MM.1S (cell line): ENCODE results near the gene DKK1.

Experiments
- DNase-seq: peaks from one replicate; pipeline ENCODE4 v3.0.0-alpha.2; 2015
- H2AFZ ChIP-seq: fragments of 300-600 bp; sonication (generic); 2 replicates; pipeline ENCODE4 v1.6.0; 2016; ENCODE audit warnings: antibody characterized with exemption, low read length
- H3F3A ChIP-seq: fragments of 300-600 bp; sonication (generic); 2 replicates; pipeline ENCODE4 v1.6.1; 2016; ENCODE audit warnings: mild to moderate bottlenecking, antibody characterized with exemption, low read length, moderate library complexity, mixed read lengths; ENCODE audit not compliant: insufficient read depth
- H3K27ac ChIP-seq: fragments of 300-600 bp; sonication (generic); 2 replicates; pipeline ENCODE4 v1.5.1; 2016; ENCODE audit warnings: mild to moderate bottlenecking, low read length
- H3K27me3 ChIP-seq: fragments of 300-600 bp; sonication (generic); replicated peaks from 2 replicates; pipeline ENCODE4 v1.6.0; 2016; ENCODE audit warnings: low read length; ENCODE audit not compliant: insufficient read depth
- H3K36me3 ChIP-seq: fragments of 300-600 bp; sonication (generic); replicated peaks from 2 replicates; pipeline ENCODE4 v1.6.1; 2016; ENCODE audit warnings: mild to moderate bottlenecking, low read length, mixed read lengths; ENCODE audit not compliant: insufficient read depth
- H3K4me1 ChIP-seq: fragments of 300-600 bp; sonication (generic); 2 replicates; pipeline ENCODE4 v1.6.1; 2016; ENCODE audit warnings: low read length, mixed read lengths
- H3K4me2 ChIP-seq: fragments of 300-600 bp; sonication (generic); 2 replicates; pipeline ENCODE4 v1.6.0; 2016; ENCODE audit warnings: low read depth, low read length
- H3K4me3 ChIP-seq: fragments of 300-600 bp; sonication (generic); 2 replicates; pipeline ENCODE4 v1.5.1; 2016; ENCODE audit warnings: low read length, mixed read lengths
- H3K79me2 ChIP-seq: fragments of 300-600 bp; sonication (generic); 2 replicates; pipeline ENCODE4 v1.6.1; 2016; ENCODE audit warnings: mixed run types, low read length, mixed read lengths
- H3K9ac ChIP-seq: fragments of 300-600 bp; sonication (generic); 2 replicates; pipeline ENCODE4 v1.6.1; 2016; ENCODE audit warnings: low read length, mixed read lengths
- H3K9me2 ChIP-seq: fragments of 300-600 bp; sonication (generic); replicated peaks from 2 replicates; pipeline ENCODE4 v1.6.1; 2016; ENCODE audit warnings: mild to moderate bottlenecking, low read length, mixed read lengths; ENCODE audit not compliant: insufficient read depth
- H3K9me3 ChIP-seq: fragments of 300-600 bp; sonication (generic); replicated peaks from 2 replicates; pipeline ENCODE4 v1.6.1; 2016; ENCODE audit warnings: mild to moderate bottlenecking, low read length, mixed read lengths; ENCODE audit not compliant: insufficient read depth
- H4K20me1 ChIP-seq: fragments of 300-600 bp; sonication (generic); 2 replicates; pipeline ENCODE4 v1.6.1; 2016; ENCODE audit warnings: mild to moderate bottlenecking, low read length, moderate library complexity, mixed read lengths; ENCODE audit not compliant: insufficient read depth
- EZH2 ChIP-seq: fragments of 300-600 bp; sonication (generic); optimal IDR thresholded peaks from 2 replicates; pipeline ENCODE3; 2017; ENCODE audit warnings: low read depth, mild to moderate bottlenecking, antibody characterized with exemption, low read length, mixed read lengths
- EZH2phosphoT487 ChIP-seq: fragments of 300-600 bp; sonication (generic); IDR thresholded peaks from 2 replicates; pipeline ENCODE4 v1.6.1; 2018; ENCODE audit warnings: antibody characterized with exemption, low read length
- TF ChIP-seq, protein P1 (sequence below): fragments of 300-600 bp; sonication (generic); IDR thresholded peaks from 2 replicates; pipeline ENCODE4 v1.5.1; 2016; ENCODE audit warnings: antibody characterized with exemption, low read length, mixed read lengths

The DKK1 gene

GRCh38 chr10:52326382-52326781, 12.3 kb downstream of the DKK1 start:
- Histone ChIP-seq H3K27ac (no peak overlapping the region), H3K36me3 (no peaks in the 10 kb centered on the region), H3K9me2 (no peaks in the 10 kb centered on the region), H2AFZ (no peak overlapping the region), H3F3A (no peaks in the 10 kb centered on the region), H3K9ac (no peak overlapping the region), H3K79me2 (no peaks in the 10 kb centered on the region), H3K9me3 (no peaks in the 10 kb centered on the region), H3K27me3 (no peaks in the 10 kb centered on the region), H3K4me2 (no peak overlapping the region), H3K4me1 (no peaks in the 10 kb centered on the region), H4K20me1 (no peaks in the 10 kb centered on the region), H3K4me3 (no peak overlapping the region)
- TF ChIP-seq EZH2 = no peak
- TF ChIP-seq EZH2phosphoT487 = no peak
- TF ChIP-seq, protein P1, sequence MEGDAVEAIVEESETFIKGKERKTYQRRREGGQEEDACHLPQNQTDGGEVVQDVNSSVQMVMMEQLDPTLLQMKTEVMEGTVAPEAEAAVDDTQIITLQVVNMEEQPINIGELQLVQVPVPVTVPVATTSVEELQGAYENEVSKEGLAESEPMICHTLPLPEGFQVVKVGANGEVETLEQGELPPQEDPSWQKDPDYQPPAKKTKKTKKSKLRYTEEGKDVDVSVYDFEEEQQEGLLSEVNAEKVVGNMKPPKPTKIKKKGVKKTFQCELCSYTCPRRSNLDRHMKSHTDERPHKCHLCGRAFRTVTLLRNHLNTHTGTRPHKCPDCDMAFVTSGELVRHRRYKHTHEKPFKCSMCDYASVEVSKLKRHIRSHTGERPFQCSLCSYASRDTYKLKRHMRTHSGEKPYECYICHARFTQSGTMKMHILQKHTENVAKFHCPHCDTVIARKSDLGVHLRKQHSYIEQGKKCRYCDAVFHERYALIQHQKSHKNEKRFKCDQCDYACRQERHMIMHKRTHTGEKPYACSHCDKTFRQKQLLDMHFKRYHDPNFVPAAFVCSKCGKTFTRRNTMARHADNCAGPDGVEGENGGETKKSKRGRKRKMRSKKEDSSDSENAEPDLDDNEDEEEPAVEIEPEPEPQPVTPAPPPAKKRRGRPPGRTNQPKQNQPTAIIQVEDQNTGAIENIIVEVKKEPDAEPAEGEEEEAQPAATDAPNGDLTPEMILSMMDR = no peak
- no peak for DNase-seq

DNA sequence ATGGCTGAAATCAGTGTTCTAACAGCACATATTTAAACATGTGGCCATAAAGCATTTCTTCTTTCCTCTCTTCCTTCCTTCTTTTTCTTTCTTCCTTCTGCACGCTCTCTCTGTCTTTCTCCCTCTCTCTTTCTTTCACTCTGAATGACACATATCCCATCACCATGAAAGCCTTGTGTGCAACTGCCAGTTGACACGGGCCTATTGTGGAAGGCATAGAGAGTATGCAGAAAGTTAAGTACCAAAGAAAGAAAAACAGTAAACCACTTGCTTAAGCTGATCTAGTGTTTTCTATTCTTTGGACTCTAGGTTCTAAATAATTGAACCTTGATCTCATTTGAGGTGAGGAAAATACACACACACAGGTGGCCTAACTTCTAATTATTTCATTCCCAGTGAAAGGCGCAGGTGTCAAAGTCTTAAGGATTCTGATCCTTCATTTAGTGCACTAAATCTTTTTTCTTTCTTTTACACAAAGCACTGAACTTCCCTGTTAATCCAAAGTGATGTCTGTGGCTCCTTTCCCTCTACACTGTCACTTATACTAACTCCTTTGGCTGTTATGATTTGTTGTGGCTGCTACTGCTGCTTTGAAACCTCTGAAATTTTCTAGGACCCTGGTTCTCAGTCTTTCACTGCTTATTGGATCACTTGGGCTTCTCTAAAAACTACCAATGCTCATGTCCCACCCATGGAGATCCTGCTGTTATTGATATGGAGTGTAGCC, 17.7 kb downstream of the DKK1 start:
- Histone ChIP-seq H3K9me3 (no peaks in the 10 kb centered on the region), H3K4me3 (no peak overlapping the region), H3K36me3 (no peaks in the 10 kb centered on the region), H3K4me2 (no peak overlapping the region), H3K9ac (no peak overlapping the region), H3F3A (no peaks in the 10 kb centered on the region), H3K9me2 (no peaks in the 10 kb centered on the region), H3K27me3 (no peaks in the 10 kb centered on the region), H2AFZ (no peak overlapping the region), H4K20me1 (no peaks in the 10 kb centered on the region), H3K79me2 (no peaks in the 10 kb centered on the region), H3K4me1 (peaks cover 8% of the 10 kb centered on the region; the same call in 1 of the 2 replicates), H3K27ac (no peak overlapping the region)
- TF ChIP-seq EZH2phosphoT487 = no peak
- TF ChIP-seq, protein P1 = no peak
- no peak for TF ChIP-seq EZH2
- no peak for DNase-seq

GRCh38 chr10:52332815-52333214, 18.7 kb downstream of the DKK1 start:
- H3K9ac ChIP-seq = no peak overlapping the region
- no peaks in the 10 kb centered on the region for H3K79me2 ChIP-seq
- no peak overlapping the region for H3K27ac ChIP-seq
- H3K4me2 ChIP-seq = no peak overlapping the region
- no peak for DNase-seq
- no peaks in the 10 kb centered on the region for H3K9me2 ChIP-seq
- H2AFZ ChIP-seq = no peak overlapping the region
- TF ChIP-seq EZH2 (no peak), EZH2phosphoT487 (no peak)
- TF ChIP-seq, protein P1 = no peak
- no peaks in the 10 kb centered on the region for H3F3A ChIP-seq
- H3K9me3 ChIP-seq = no peaks in the 10 kb centered on the region
- no peak overlapping the region for H3K4me3 ChIP-seq
- H4K20me1 ChIP-seq = no peaks in the 10 kb centered on the region
- no peaks in the 10 kb centered on the region for H3K27me3 ChIP-seq
- no peaks in the 10 kb centered on the region for H3K36me3 ChIP-seq
- H3K4me1 ChIP-seq = peaks cover 8% of the 10 kb centered on the region; the same call in 1 of the 2 replicates
